ENCODE measurements around the gene OR8U1. TPM values are rescaled to one million over a fixed set of nuclear protein-coding genes. Genes with fewer than 3 reads are reported as not detected.
"Not testable (repeated sequence)": the region's sequence is repeated elsewhere in the genome, so short reads cannot be mapped to it uniquely, and the experiment has no call there.

The OR8U1 gene
- total RNA-seq, 1 donor from 2014 or later: not detected

GRCh38 chr11:56353991-56354390, 21.4 kb upstream of the OR8U1 start, which contains the start of gene OR8J1:
Gene OR8J1, plus strand, starts transcription at chr11:56354291. Its CDS starts 5,956 bp downstream, at chr11:56360247.
- TF ChIP-seq CTCF (IDR thresholded peaks at IDR 0.05; ENCODE audit: unreplicated experiment): no peak
- no peak for DNase-seq (ENCODE audit: low spot score in 2 of 2, unreplicated experiment in 2 of 2)
- Mint-ChIP-seq H3K4me1 (no peaks in the 10 kb centered on the region), H3K27me3 (ENCODE audit: low read depth) (no peaks in the 10 kb centered on the region), H3K9me3 (no peaks in the 10 kb centered on the region), H3K36me3 (no peaks in the 10 kb centered on the region), H3K27ac (no peak within 1 kb of the TSS), H3K4me3 (no peak within 1 kb of the TSS)

DNA sequence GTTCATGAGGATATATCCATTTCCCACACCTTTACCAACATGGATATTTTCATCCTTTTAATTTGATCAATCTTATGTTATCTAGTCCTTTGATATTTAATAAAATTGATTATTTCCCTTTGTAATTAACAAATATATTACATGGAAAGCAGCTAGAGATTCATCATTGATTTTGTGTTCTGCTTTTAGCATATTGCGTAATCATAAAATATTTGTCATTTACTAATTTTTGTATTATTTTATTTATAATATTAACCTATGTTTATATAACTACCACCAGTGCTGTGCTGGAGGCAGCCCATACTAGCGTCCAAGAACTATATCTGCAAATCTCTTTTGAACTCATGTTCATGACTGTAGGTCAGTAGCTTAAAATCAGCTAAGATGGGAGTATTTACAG, 4.7 kb downstream of the OR8U1 start:
- no peak for TF ChIP-seq CTCF (IDR thresholded peaks at IDR 0.05; ENCODE audit: unreplicated experiment)
- no peak overlapping the region for H3K4me3 Mint-ChIP-seq
- no peaks in the 10 kb centered on the region for H3K9me3 Mint-ChIP-seq
- no peak overlapping the region for H3K27ac Mint-ChIP-seq
- no peaks in the 10 kb centered on the region for H3K27me3 Mint-ChIP-seq (ENCODE audit: low read depth)
- DNase-seq (ENCODE audit: low spot score in 2 of 2, unreplicated experiment in 2 of 2): no peak
- no peaks in the 10 kb centered on the region for H3K36me3 Mint-ChIP-seq
- no peaks in the 10 kb centered on the region for H3K4me1 Mint-ChIP-seq

DNA sequence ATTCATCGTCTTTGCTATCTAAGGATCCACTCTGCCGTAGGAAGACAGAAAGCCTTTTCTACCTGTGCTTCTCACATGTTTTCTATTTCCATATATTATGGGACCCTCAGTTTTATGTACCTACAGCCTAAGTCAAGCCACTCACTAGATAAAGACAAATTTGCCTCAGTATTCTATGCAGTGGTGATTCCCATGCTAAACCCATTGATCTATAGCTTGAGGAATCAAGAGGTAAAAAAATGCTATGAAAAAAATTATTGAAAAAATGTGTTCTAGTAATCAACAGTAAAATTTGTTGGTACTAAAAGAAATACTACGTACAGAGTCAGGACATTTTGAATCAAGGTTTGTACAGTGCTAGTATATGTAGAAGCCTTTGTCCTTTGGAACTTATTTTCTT, 19.0 kb downstream of the OR8U1 start:
- no peak overlapping the region for H3K27ac Mint-ChIP-seq
- no peaks in the 10 kb centered on the region for H3K4me1 Mint-ChIP-seq
- no peaks in the 10 kb centered on the region for H3K36me3 Mint-ChIP-seq
- no peaks in the 10 kb centered on the region for H3K9me3 Mint-ChIP-seq
- no peaks in the 10 kb centered on the region for H3K27me3 Mint-ChIP-seq (ENCODE audit: low read depth)
- no peak overlapping the region for H3K4me3 Mint-ChIP-seq
- no peak for TF ChIP-seq CTCF (IDR thresholded peaks at IDR 0.05; ENCODE audit: unreplicated experiment)
- no peak for DNase-seq (ENCODE audit: low spot score in 2 of 2, unreplicated experiment in 2 of 2)

- Mint-ChIP-seq H3K27ac (no peak overlapping the region), H3K27me3 (ENCODE audit: low read depth) (no peaks in the 10 kb centered on the region), H3K4me3 (no peak overlapping the region), H3K4me1 (no peaks in the 10 kb centered on the region), H3K36me3 (no peaks in the 10 kb centered on the region), H3K9me3 (no peaks in the 10 kb centered on the region)
- DNase-seq (ENCODE audit: low spot score in 2 of 2, unreplicated experiment in 2 of 2): no peak
- no peak for TF ChIP-seq CTCF (IDR thresholded peaks at IDR 0.05; ENCODE audit: unreplicated experiment)
Observed at GRCh38 chr11:56396047-56396446, 20.6 kb downstream of the OR8U1 start.

- H3K27me3 Mint-ChIP-seq (ENCODE audit: low read depth); H3K36me3 Mint-ChIP-seq; DNase-seq (ENCODE audit: low spot score in 2 of 2, unreplicated experiment in 2 of 2); H3K4me3 Mint-ChIP-seq; H3K27ac Mint-ChIP-seq; H3K4me1 Mint-ChIP-seq: not testable (repeated sequence)
- H3K9me3 Mint-ChIP-seq: peaks cover 20% of the 10 kb centered on the region
Observed at GRCh38 chr11:56401858-56402461, 26.5 kb downstream of the OR8U1 start.

DNA sequence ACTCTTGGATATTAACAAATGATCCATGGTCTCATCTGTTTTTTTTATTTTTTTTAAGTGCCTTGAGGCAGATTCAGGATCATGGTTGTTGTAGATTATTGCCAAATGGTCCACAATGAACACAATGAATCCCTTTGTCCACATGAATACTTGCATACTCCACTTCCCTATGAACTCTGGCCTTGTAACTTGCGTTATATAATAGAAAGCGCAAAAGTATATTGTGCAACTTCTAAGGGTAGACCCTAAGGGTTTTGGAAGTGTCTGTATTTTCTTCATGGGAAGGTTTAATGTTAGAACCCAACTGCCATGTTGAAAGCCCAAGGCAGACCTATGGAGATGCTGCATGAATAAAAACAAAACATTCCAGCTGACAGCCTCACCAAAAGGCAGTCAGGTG, 29.0 kb downstream of the OR8U1 start:
- H3K4me3 Mint-ChIP-seq: no peak overlapping the region
- H3K9me3 Mint-ChIP-seq: peaks cover 35% of the 10 kb centered on the region

More for the DNA sequence above, 29.0 kb downstream of the OR8U1 start:
- H3K4me1 Mint-ChIP-seq: no peaks in the 10 kb centered on the region
- no peaks in the 10 kb centered on the region for H3K36me3 Mint-ChIP-seq
- no peak for TF ChIP-seq CTCF (IDR thresholded peaks at IDR 0.05; ENCODE audit: unreplicated experiment)
- H3K27ac Mint-ChIP-seq: no peak overlapping the region
- DNase-seq (ENCODE audit: low spot score in 2 of 2, unreplicated experiment in 2 of 2): no peak
- H3K27me3 Mint-ChIP-seq (ENCODE audit: low read depth): no peaks in the 10 kb centered on the region

Data from mesothelial cell of epicardium (in vitro differentiated cells).